ENCODE data around the gene OR7A5. TPM values are rescaled to one million over a fixed set of nuclear protein-coding genes. Genes with fewer than 3 reads are reported as not detected.
"Not testable (repeated sequence)": the region's sequence is repeated elsewhere in the genome, so short reads cannot be mapped to it uniquely, and the experiment has no call there.

Gene OR7A5
- polyA plus RNA-seq, 3 donors, result not detected

DNA sequence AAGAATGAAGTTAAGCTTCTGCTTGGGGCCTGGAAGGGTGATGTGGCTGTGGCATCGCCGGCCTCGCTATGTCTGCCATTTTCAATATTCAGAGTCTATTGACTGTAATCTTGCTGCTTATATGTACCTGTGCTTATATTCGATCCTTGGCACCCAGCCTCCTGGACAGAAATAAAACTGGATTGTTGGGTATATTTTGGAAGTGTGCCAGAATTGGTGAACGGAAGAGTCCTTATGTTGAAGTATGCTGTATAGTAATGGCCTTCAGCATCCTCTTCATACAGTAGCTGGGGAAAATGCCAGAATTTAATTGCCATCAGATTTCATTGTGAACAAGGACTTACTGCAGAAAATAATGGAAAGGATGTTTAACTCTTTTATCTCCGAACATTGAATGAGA lies 42.7 kb downstream of the OR7A5 start:
- not testable (repeated sequence) for H3K27ac ChIP-seq (ENCODE audit: low read depth, low read length)
- WGBS, 3 donors, result 72 to 84% (median 84%) methylated on average over 6 of the region's 6 CpGs

GRCh38 chr19:14786421-14786851 lies 48.5 kb downstream of the OR7A5 start:
- WGBS, 3 donors, result 12 to 21% (median 19%) methylated on average over 18 of the region's 18 CpGs
- H3K27ac ChIP-seq (ENCODE audit: low read depth, low read length), result no peak overlapping the region

DNA sequence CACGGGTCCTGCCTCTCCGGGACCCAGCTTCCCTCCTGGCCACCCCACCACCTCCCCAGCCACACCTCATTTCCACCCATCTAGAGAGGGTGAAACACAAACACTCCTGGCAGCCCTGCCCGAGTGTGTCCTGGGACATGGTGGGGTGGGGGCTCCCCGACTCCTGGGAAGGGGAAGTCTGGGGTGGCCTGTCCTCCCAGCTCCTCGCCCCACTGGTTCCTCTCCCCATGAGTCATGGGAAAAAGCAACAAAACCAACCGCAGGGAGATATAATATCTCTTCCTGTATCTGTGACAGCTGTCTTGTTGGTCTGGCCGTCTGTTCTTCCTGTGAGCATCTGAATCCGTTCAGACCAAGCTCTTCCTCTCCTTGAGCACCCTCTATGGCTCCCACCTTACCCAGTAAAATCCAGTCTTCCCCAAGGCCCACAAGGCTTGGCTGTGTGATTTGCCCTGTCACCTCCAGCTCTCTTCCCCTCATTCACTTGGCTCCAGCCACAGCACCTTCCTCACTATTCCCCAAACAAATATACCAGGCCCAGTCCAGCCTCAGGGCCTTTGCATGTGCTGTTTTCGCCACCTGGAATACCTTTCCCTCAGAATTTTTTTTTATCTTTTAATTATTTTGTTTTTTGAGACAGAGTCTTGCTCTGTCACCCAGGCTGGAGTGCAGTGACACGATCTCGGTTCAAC lies 49.7 kb downstream of the OR7A5 start:
- WGBS, 3 donors, result 47 to 51% (median 50%) methylated on average over 9 of the region's 11 CpGs
- H3K27ac ChIP-seq (ENCODE audit: low read depth, low read length), result not testable (repeated sequence)

- not testable (repeated sequence) for H3K27ac ChIP-seq (ENCODE audit: low read depth, low read length)
- 23 to 56% (median 28%) methylated on average over 9 of the region's 10 CpGs for whole genome bisulfite sequencing, 3 donors
Observed at GRCh38 chr19:14784730-14785101, 50.3 kb downstream of the OR7A5 start.

- not testable (repeated sequence) for H3K27ac ChIP-seq (ENCODE audit: low read depth, low read length)
- 52 to 53% (median 53%) methylated on average over 7 to 8 of the region's 8 CpGs for WGBS, 3 donors
Observed at GRCh38 chr19:14783410-14783998, 51.5 kb downstream of the OR7A5 start.

GRCh38 chr19:14782626-14783409 lies 52.2 kb downstream of the OR7A5 start:
- 85 to 89% (median 87%) methylated on average over 16 of the region's 16 CpGs for WGBS, 3 donors
- H3K27ac ChIP-seq (ENCODE audit: low read depth, low read length), result no peak overlapping the region

GRCh38 chr19:14781713-14782536 lies 53.1 kb downstream of the OR7A5 start:
- not testable (repeated sequence) for H3K27ac ChIP-seq (ENCODE audit: low read depth, low read length)
- WGBS, 3 donors, result 85 to 90% (median 89%) methylated on average over 17 of the region's 17 CpGs

- not testable (repeated sequence) for H3K27ac ChIP-seq (ENCODE audit: low read depth, low read length)
- WGBS, 3 donors, result 67 to 72% (median 72%) methylated on average over 13 to 14 of the region's 14 CpGs
Observed at GRCh38 chr19:14780622-14781225, 54.3 kb downstream of the OR7A5 start.

DNA sequence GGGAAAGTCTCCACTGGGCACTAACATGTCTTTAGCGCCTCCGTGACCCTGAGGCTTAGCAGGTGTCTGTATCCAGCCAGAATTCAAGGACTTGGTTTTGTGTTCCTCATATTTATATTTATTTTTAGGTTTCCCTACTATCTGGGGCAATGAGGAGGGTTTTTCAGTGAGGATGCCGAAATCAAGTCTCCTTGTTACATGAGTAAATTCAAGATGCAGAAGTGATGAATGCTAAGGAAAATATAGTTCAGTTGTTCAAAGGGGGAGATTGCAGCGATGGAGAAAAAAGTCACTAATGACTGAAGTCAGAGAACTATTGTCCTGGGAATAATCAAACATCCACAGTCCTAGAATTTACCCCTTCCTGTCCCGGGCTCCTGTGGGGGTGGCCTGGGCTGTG lies 55.8 kb downstream of the OR7A5 start:
- 45 to 55% (median 47%) methylated on average over 5 of the region's 5 CpGs for WGBS, 3 donors
- no peak overlapping the region for H3K27ac ChIP-seq (ENCODE audit: low read depth, low read length)

GRCh38 chr19:14778110-14778845 lies 56.7 kb downstream of the OR7A5 start, which contains the start of gene ADGRE2:
ADGRE2 (minus strand) TSS chr19:14778560; CDS start chr19:14776756, 1,804 bp downstream.
- 47 to 62% (median 53%) methylated on average over 11 to 12 of the region's 12 CpGs for WGBS, 3 donors
- not testable (repeated sequence) for H3K27ac ChIP-seq (ENCODE audit: low read depth, low read length)

- 78 to 96% (median 91%) methylated on average over 4 of the region's 4 CpGs for WGBS, 3 donors
- not testable (repeated sequence) for H3K27ac ChIP-seq (ENCODE audit: low read depth, low read length)
Observed at GRCh38 chr19:14777645-14778044, 57.3 kb downstream of the OR7A5 start.

Other genes with a start within 250 kb of the OR7A5 start
- under 1 TPM in 1 of 3 donors, not detected in 2; 0.55 TPM for gene ADGRE3, start 160.3 kb downstream of the OR7A5 start, polyA plus RNA-seq
- 10 to 100 TPM in 2 of 3 donors, 1 to 10 TPM in 1; 6.4 to 12.7 (median 11.8) TPM for gene ZNF333, start 145.1 kb downstream of the OR7A5 start, polyA plus RNA-seq
- 1 to 10 TPM in 2 of 3 donors, under 1 TPM in 1; 0.51 to 6.9 (median 2.0) TPM for gene ADGRE2, start 56.6 kb downstream of the OR7A5 start, polyA plus RNA-seq
- gene OR7C1, start within 50 bp of the OR7A5 start, polyA plus RNA-seq, result under 1 TPM in 1 of 3 donors, not detected in 2; 0.34 TPM
- not detected for gene OR7A10, start 13.7 kb upstream of the OR7A5 start, polyA plus RNA-seq
- gene OR7A17, start 50.9 kb upstream of the OR7A5 start, polyA plus RNA-seq, result not detected
- gene OR7C2, start 106.3 kb upstream of the OR7A5 start, polyA plus RNA-seq, result not detected
- not detected for gene SLC1A6, start 144.7 kb upstream of the OR7A5 start, polyA plus RNA-seq
- not detected for gene CASP14, start 214.3 kb upstream of the OR7A5 start, polyA plus RNA-seq
- gene OR1I1, start 247.0 kb upstream of the OR7A5 start, polyA plus RNA-seq, result under 1 TPM in 1 of 3 donors, not detected in 2; under 0.01 TPM

Measured in adipose tissue (tissue), 3 donors.